ENCODE results near the gene POLR1A. TPM values are rescaled to one million over a fixed set of nuclear protein-coding genes. Genes with fewer than 3 reads are reported as not detected.

Gene POLR1A
- total RNA-seq, 1 experiment from 2014 or later: 62.6 TPM

GRCh38 chr2:86011449-86011941 lies 94.2 kb downstream of the POLR1A start:
- BruUV-seq (replicated peaks): no TSS peak
- ATAC-seq: peak; percentile 76
- in situ Hi-C loops (cut with HindIII; ENCODE audit: low pct_unique_long_range_greater_than_20kb, low sequenced_read_pairs) (no loop called here), intact Hi-C loops (cut with micrococcal nuclease; ENCODE audit: unreplicated experiment) (no loop called here)
- ChIA-PET CTCF (no interaction called here), POLR2A (no interaction called here)
- DNase-seq (ENCODE audit: low read depth, low spot score): no peak
- Histone ChIP-seq H3K4me1 (ENCODE audit: control insufficient read depth, insufficient read depth, low read length) (peaks cover 4% of the 10 kb centered on the region; the same call in 1 of the 2 replicates), H3K27me3 (ENCODE audit: control insufficient read depth, insufficient read depth, low read length) (no peaks in the 10 kb centered on the region), H3K4me3 (ENCODE audit: low read depth in 2 of 2, low read length in 2 of 2) (no peak overlapping the region), H3K36me3 (ENCODE audit: control insufficient read depth, insufficient read depth, low read length) (no peaks in the 10 kb centered on the region), H3K27ac (ENCODE audit: low read length) (no peak overlapping the region), H3K9me3 (ENCODE audit: control insufficient read depth, insufficient read depth, low read depth, low read length) (no peaks in the 10 kb centered on the region; the same call in 1 of the 2 replicates)
- TF ChIP-seq CTCF (IDR thresholded peaks at IDR 0.05) (no peak), TCF7L2 (IDR thresholded peaks at IDR 0.05; ENCODE audit: low read depth, low read length) (no peak), REST (IDR thresholded peaks at IDR 0.05; ENCODE audit: insufficient read depth in 1 of 2, low read depth in 2 of 2, low read length in 1 of 2) (no peak), SIN3A (IDR thresholded peaks at IDR 0.05; ENCODE audit: borderline replicate concordance, insufficient read depth, low read depth, low read length) (no peak), POLR2AphosphoS5 (IDR thresholded peaks at IDR 0.05; ENCODE audit: low read depth, low read length) (no peak)

- in situ Hi-C loops (cut with HindIII; ENCODE audit: low pct_unique_long_range_greater_than_20kb, low sequenced_read_pairs): no loop called here
- ATAC-seq: no peak
- Histone ChIP-seq H3K9me3 (ENCODE audit: control insufficient read depth, insufficient read depth, low read depth, low read length) (peaks cover 4% of the 10 kb centered on the region; the same call in 1 of the 2 replicates), H3K36me3 (ENCODE audit: control insufficient read depth, insufficient read depth, low read length) (no peaks in the 10 kb centered on the region), H3K4me3 (ENCODE audit: low read depth in 2 of 2, low read length in 2 of 2) (no peak overlapping the region), H3K27me3 (ENCODE audit: control insufficient read depth, insufficient read depth, low read length) (no peaks in the 10 kb centered on the region), H3K27ac (ENCODE audit: low read length) (no peak overlapping the region), H3K4me1 (ENCODE audit: control insufficient read depth, insufficient read depth, low read length) (peaks cover 4% of the 10 kb centered on the region; the same call in 1 of the 2 replicates)
- intact Hi-C loops (cut with micrococcal nuclease; ENCODE audit: unreplicated experiment): no loop called here
- POLR2A ChIA-PET: no interaction called here
- CTCF ChIA-PET: no interaction called here
- no peak for TF ChIP-seq REST (IDR thresholded peaks at IDR 0.05; ENCODE audit: insufficient read depth in 1 of 2, low read depth in 2 of 2, low read length in 1 of 2)
- no peak for TF ChIP-seq CTCF (IDR thresholded peaks at IDR 0.05)
- no peak for TF ChIP-seq TCF7L2 (IDR thresholded peaks at IDR 0.05; ENCODE audit: low read depth, low read length)
- no peak for TF ChIP-seq POLR2AphosphoS5 (IDR thresholded peaks at IDR 0.05; ENCODE audit: low read depth, low read length)
- no peak for TF ChIP-seq SIN3A (IDR thresholded peaks at IDR 0.05; ENCODE audit: borderline replicate concordance, insufficient read depth, low read depth, low read length)
- no peak for DNase-seq (ENCODE audit: low read depth, low spot score)
- BruUV-seq (replicated peaks): no TSS peak
Observed at GRCh38 chr2:86010083-86010482, 95.6 kb downstream of the POLR1A start.

All from Panc1 (cell line).